ENCODE data around the gene PCNT. TPM values are rescaled to one million over a fixed set of nuclear protein-coding genes. Genes with fewer than 3 reads are reported as not detected.
A peak's percentile ranks its signal among the peaks of the same experiment; 100 is the strongest.
"Not testable (repeated sequence)": the region's sequence is repeated elsewhere in the genome, so short reads cannot be mapped to it uniquely, and the experiment has no call there.

Gene PCNT
- total RNA-seq, 2 donors from 2014 or later, result 44.8 to 70.9 TPM

DNA sequence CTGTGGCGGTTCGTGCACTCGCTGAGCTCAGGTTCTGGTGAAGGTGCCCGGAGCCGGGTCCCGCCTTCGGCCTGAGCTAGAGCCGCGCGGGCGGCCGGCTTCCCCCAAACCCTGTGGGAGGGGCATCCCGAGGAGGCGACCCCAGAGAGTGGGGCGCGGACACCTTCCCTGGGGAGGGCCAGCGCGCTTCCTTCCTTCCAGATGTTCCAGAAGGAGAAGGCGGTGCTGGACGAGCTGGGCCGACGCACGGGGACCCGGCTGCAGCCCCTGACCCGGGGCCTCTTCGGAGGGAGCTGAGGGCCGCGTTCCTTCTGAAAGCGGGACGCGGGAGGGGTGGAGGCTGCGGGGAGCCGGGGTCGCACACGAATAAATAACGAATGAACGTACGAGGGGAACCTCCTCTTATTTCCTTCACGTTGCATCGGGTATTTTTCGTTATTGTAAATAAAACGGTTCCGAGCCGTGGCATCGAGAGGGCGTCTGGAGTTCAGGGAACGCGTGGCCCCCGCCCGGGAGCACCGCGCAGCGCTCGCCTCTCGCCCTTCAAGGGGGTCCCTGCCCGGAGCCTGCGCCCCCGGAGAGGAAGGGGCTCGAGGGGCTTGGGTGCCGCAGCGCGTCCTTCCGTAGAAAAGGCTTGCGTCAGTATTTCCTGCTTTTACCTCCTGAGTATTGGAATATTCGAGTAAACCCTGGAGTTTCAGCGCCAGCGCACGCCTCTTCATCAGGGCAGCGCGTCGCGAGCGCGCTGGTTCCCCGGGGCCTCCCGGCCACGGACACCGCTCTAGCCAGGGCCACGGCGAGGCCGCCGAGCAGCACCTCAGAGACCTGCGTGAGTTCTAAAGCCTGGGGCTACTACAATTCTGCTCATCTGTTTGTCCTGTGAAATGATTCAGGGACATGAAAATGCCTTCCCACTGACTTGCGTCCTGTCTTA is 26.4 kb upstream of the PCNT start:
- Mint-ChIP-seq H3K4me3 (peak overlapping the region; percentile 56), H3K4me1 (no peaks in the 10 kb centered on the region), H3K36me3 (ENCODE audit: low read depth) (peaks cover 17% of the 10 kb centered on the region), H3K27me3 (no peaks in the 10 kb centered on the region), H3K9me3 (no peaks in the 10 kb centered on the region), H3K27ac (no peak overlapping the region)
- ATAC-seq (replicated peaks), result no peak

DNA sequence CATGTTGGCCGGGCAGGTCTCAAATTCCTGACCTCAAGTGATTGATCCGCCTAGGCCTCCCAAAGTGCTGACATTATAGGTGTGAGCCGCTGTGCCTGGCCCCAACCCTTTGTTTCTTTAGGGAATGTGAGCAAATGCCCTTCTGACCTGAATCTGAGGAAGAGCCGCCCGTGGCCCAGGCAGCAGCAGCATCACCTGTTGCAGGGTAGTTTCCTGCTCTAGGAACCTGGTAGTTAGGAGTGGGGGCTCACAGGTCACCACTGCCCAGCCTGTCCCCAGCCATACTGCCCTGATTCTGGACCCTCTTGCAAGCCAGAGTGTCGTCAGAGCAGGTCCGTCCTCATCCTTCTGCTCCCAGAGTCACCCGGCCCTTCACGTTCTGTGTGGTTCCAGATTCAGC is 24.8 kb upstream of the PCNT start:
- no peak overlapping the region for H3K4me3 Mint-ChIP-seq
- peaks cover 17% of the 10 kb centered on the region for H3K36me3 Mint-ChIP-seq (ENCODE audit: low read depth)
- no peak for ATAC-seq (replicated peaks)
- H3K4me1 Mint-ChIP-seq, result no peaks in the 10 kb centered on the region
- no peak overlapping the region for H3K27ac Mint-ChIP-seq
- H3K27me3 Mint-ChIP-seq, result no peaks in the 10 kb centered on the region
- H3K9me3 Mint-ChIP-seq, result no peaks in the 10 kb centered on the region

DNA sequence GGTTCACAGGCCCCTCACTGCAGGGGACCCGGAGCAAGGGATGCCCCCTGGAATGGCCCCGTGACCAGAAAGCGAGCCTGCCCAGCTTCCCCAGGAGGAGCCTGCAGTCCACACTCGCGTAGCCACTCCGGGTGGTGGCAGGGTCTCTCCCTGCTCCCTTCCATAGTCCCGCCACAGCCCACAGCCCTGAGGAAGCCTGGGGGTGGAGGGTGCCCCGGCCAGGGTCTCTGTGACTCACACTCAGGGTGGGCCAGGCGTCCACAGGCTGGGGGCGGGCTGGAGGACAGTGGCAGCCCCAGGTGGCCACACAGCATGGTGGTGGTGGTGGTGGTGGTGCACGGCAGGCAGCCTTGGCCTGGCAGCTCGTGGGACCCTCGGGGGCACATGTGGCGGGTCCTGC is 22.2 kb upstream of the PCNT start:
- Mint-ChIP-seq H3K4me1 (no peaks in the 10 kb centered on the region), H3K9me3 (no peaks in the 10 kb centered on the region), H3K27me3 (no peaks in the 10 kb centered on the region), H3K4me3 (no peak overlapping the region), H3K27ac (no peak overlapping the region), H3K36me3 (ENCODE audit: low read depth) (peaks cover 25% of the 10 kb centered on the region)
- no peak for ATAC-seq (replicated peaks)

DNA sequence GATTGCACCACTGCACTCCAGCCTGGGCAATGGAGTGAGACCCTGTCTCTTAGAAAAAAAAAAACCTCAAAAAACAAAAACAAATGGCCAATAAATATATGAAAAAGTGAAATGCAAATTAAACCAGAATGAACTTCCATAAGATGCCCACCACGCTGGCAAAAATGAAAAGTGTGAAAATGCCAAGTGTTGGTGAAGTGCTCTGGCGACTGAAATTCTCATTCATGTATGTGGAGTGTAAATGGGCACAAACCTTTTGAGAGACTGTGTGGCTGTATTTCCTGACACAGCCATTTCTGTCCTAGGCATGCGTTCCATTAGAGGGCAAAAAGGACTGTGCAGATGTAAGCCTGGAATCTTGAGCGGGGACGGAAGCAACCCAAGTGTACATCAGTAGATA is 19.5 kb upstream of the PCNT start:
- no peak for ATAC-seq (replicated peaks)
- H3K27ac Mint-ChIP-seq, result no peak overlapping the region
- no peaks in the 10 kb centered on the region for H3K9me3 Mint-ChIP-seq
- no peak overlapping the region for H3K4me3 Mint-ChIP-seq
- H3K36me3 Mint-ChIP-seq (ENCODE audit: low read depth), result peaks cover 24% of the 10 kb centered on the region
- no peaks in the 10 kb centered on the region for H3K4me1 Mint-ChIP-seq
- no peaks in the 10 kb centered on the region for H3K27me3 Mint-ChIP-seq

DNA sequence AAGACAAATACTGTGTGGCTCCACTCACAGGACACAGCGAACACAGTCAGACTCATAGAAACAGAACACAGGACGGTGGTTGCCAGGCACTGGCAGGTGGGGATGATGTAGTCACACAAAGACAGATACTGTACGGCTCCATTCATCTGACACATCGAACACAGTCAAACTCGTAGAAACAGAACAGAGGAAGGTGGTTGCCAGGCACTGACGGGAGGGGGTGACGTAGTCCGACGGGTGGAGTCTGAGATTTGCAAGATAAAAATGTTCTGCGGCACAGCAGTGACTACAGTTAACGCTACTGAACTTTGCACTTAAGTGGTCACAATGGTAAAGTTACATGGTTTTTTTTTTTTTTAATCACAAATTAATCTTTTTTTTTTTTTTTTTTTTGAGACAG is 19.0 kb upstream of the PCNT start:
- no peaks in the 10 kb centered on the region for H3K27me3 Mint-ChIP-seq
- no peaks in the 10 kb centered on the region for H3K9me3 Mint-ChIP-seq
- no peak overlapping the region for H3K4me3 Mint-ChIP-seq
- no peaks in the 10 kb centered on the region for H3K4me1 Mint-ChIP-seq
- no peak for ATAC-seq (replicated peaks)
- H3K36me3 Mint-ChIP-seq (ENCODE audit: low read depth), result peaks cover 19% of the 10 kb centered on the region
- H3K27ac Mint-ChIP-seq, result no peak overlapping the region

DNA sequence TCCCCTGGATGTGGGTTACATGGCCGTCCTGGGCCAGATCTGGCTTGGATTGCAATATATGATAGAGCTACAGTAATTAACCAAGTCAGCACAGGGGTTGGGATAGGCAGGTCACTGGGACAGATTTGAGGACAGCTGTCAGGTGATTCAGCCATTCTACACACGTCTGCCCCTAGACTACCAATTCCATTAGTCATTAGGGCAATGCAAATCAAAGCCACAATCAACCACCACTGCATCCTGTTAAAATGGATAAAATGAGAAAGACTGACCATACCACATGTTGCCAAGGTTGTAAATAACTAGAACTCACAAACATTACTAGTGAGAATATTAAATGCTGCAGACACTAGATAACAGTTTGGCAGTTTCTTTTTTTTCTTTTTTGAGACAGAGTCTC is 16.3 kb upstream of the PCNT start:
- Mint-ChIP-seq H3K27me3 (no peaks in the 10 kb centered on the region), H3K27ac (no peak overlapping the region), H3K9me3 (no peaks in the 10 kb centered on the region), H3K4me1 (no peaks in the 10 kb centered on the region), H3K36me3 (ENCODE audit: low read depth) (peaks cover 8% of the 10 kb centered on the region), H3K4me3 (no peak overlapping the region)
- peak; percentile 80 for ATAC-seq (replicated peaks)

DNA sequence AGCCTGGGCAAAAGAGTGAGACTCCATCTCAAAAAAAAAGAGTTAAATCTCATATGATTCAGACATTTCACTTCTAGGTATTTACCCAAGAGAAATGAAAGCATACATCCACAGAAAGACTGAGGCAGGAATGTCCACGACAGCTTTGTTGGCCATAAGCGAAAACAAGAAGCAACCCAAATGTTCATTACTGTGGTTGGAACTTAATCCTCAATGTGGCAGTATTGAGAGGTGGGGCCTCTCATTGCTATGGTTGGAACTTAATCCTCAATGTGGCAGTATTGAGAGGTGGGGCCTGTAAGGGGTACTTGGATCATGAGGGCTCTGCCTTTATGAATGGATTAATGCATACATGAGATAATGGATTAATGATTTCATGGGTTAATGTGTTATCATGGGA is 15.5 kb upstream of the PCNT start:
- H3K36me3 Mint-ChIP-seq (ENCODE audit: low read depth), result peaks cover 8% of the 10 kb centered on the region
- H3K9me3 Mint-ChIP-seq, result no peaks in the 10 kb centered on the region
- no peak overlapping the region for H3K27ac Mint-ChIP-seq
- no peak for ATAC-seq (replicated peaks)
- no peaks in the 10 kb centered on the region for H3K4me1 Mint-ChIP-seq
- H3K27me3 Mint-ChIP-seq, result no peaks in the 10 kb centered on the region
- no peak overlapping the region for H3K4me3 Mint-ChIP-seq

DNA sequence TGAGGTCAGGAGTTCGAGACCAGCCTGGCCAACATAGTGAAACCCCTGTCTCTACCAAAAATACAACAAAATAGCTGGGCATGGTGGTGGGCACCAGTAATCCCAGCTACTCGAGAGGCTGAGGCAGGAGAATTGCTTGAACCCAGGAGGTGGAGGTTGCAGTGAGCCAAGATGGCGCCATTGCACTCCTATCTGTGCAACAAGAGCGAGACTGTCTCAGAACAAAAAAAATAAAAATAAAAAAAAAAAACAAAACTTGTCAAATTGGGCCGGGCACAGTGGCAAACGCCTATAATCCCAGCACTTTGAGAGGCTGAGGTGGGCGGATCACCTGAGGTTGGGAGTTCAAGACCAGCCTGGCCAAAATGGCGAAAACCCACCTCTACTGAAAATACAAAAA is 13.7 kb upstream of the PCNT start:
- not testable (repeated sequence) for ATAC-seq (replicated peaks); H3K4me3 Mint-ChIP-seq; H3K27ac Mint-ChIP-seq; H3K4me1 Mint-ChIP-seq; H3K27me3 Mint-ChIP-seq; H3K9me3 Mint-ChIP-seq; H3K36me3 Mint-ChIP-seq (ENCODE audit: low read depth)

DNA sequence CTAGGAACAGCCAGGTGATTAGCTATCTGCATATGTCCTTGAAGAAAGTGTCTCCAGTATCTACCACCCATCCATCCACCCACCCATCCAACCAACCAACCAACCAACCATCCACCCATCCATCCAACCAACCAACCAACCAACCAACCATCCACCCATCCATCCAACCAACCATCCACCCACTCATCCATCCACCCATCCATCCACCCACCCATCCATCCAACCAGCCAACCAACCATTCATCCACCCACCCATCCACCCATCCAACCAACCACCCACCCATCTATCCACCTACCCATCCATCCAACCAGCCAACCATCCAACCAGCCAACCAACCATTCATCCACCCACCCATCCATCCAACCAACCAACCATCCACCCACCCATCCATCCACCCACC is 12.4 kb upstream of the PCNT start:
- no peaks in the 10 kb centered on the region for H3K36me3 Mint-ChIP-seq (ENCODE audit: low read depth)
- no peaks in the 10 kb centered on the region for H3K27me3 Mint-ChIP-seq
- ATAC-seq (replicated peaks), result no peak
- no peak overlapping the region for H3K4me3 Mint-ChIP-seq
- no peaks in the 10 kb centered on the region for H3K9me3 Mint-ChIP-seq
- H3K4me1 Mint-ChIP-seq, result no peaks in the 10 kb centered on the region
- H3K27ac Mint-ChIP-seq, result no peak overlapping the region

DNA sequence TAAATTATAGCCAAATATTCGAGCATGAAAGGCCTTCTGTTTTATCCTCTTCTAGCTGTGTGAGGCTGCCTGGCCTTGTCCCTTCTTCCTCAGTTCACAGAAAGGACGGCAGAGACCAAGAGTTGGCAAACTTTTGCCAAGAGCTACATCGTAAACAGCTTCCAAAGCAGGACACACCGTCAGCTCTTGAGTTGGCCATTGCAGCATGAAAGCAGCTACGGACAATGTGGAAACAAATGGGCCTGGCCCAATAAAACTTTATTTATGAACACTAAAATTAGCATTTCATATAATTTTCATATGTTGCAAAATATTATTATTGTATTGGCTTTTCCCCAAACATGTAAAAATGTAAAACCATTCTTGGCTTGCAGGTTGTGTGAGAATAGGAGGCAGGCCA is 11.0 kb upstream of the PCNT start:
- Mint-ChIP-seq H3K4me3 (no peak overlapping the region), H3K27me3 (no peaks in the 10 kb centered on the region), H3K9me3 (no peaks in the 10 kb centered on the region), H3K4me1 (no peaks in the 10 kb centered on the region), H3K36me3 (ENCODE audit: low read depth) (no peaks in the 10 kb centered on the region), H3K27ac (no peak overlapping the region)
- ATAC-seq (replicated peaks), result no peak

DNA sequence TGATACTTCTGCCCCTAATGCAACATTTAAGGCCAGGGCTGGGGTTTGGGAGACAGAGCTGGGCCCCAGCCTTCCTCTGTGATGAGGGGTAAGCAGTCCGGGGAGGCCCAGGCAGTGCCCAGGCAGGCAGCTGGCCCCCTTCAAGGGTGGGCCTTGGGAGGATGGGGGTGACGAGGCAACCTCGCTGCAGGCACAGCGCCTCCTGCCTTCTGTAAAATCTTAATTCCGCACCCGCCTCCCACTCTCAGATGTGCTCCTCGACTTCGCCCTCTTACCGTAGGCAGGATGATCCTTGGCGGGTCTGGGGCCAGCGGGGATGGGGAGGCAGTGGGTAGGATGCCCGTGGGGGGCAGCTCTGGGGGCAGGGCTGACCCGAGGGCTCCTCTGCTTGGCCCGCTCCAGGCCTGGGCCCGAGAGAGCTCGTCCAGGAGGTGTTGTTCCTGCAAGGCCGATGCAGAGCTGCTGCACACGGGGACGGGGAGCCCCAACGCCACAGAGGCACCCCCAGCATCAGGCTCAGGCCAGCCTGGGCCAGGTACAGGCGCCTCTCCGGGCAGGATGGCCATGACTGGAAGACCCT is 9.4 kb upstream of the PCNT start:
- H3K36me3 Mint-ChIP-seq (ENCODE audit: low read depth), result no peaks in the 10 kb centered on the region
- H3K9me3 Mint-ChIP-seq, result no peaks in the 10 kb centered on the region
- no peak for ATAC-seq (replicated peaks)
- H3K27me3 Mint-ChIP-seq, result no peaks in the 10 kb centered on the region
- H3K4me3 Mint-ChIP-seq, result no peak overlapping the region
- H3K4me1 Mint-ChIP-seq, result no peaks in the 10 kb centered on the region
- H3K27ac Mint-ChIP-seq, result no peak overlapping the region

DNA sequence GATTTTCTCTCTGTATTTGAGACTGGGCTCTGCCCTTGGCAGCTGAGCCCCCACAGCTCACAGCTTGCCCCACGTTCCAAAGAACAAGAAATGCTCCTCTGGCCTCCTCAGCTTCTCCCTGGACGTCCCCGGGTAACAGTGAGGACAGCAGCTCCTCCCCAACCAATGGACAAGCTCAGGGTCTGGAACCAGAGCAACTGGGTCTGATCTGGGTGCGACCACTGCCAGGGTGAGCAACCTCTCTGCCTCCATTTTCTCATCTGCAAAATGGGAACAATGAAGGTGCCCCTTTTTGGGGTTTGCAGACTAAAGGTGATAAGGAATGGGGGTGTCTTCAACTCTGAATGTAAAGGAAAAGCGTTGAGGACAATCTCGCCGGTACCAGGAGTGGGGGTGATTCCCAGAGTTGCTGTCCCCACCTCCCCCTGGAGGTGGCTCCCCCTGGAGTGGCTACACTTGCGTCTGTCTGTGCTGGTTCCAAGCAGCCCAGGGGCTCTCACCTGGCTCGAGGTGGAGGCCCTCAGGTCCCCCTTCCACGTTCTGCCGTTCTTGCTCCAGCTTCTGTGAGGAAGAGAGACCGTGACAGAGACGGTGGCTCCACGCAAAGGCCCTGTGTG is 7.1 kb upstream of the PCNT start:
- H3K27me3 Mint-ChIP-seq, result no peaks in the 10 kb centered on the region

DNA sequence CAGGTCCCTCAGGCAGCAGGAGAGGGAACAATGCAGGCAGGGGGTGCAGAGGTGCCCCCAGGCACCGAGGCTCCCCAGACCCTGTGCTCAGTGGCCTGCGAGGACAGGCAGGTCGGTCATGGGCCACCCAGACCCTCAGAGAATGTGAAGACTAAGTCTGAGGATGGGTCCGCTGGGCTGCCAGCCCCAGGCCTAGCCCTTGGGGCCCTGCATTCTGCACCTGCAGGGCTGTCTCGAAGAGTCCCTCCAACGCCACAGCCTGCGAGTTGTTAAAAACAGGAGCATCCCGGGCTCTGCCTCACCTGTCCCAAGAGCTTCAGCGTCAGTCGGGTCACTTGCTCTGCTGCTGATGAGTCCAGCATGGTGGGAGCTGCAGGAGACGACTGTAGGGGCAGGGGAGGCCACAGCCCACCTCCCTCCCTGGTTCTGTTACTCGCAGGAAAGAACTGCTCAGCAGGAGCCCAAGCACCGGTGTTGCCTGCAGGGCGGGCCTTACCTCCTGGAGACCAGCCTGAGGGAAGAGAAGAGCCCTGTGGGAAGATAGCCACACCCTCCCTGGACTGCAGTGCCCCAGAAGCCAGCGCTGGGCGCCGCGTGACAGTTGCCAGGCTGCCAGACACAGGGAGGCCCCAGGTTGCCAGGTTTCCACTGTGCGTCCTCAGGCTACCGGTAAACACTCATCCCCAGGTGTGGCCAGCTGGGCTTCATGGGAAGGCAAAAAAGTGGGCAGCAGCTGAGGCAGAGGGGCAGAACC is 6.1 kb upstream of the PCNT start:
- Mint-ChIP-seq H3K27me3 (no peaks in the 10 kb centered on the region), H3K4me3 (no peak overlapping the region), H3K9me3 (no peaks in the 10 kb centered on the region), H3K36me3 (ENCODE audit: low read depth) (peaks cover 16% of the 10 kb centered on the region), H3K27ac (no peak overlapping the region), H3K4me1 (peaks cover 14% of the 10 kb centered on the region)
- ATAC-seq (replicated peaks), result no peak

More for the DNA sequence above, 7.1 kb upstream of the PCNT start:
- H3K9me3 Mint-ChIP-seq, result no peaks in the 10 kb centered on the region
- no peak overlapping the region for H3K4me3 Mint-ChIP-seq
- H3K36me3 Mint-ChIP-seq (ENCODE audit: low read depth), result peaks cover 7% of the 10 kb centered on the region
- ATAC-seq (replicated peaks), result no peak
- H3K4me1 Mint-ChIP-seq, result peaks cover 11% of the 10 kb centered on the region
- no peak overlapping the region for H3K27ac Mint-ChIP-seq

DNA sequence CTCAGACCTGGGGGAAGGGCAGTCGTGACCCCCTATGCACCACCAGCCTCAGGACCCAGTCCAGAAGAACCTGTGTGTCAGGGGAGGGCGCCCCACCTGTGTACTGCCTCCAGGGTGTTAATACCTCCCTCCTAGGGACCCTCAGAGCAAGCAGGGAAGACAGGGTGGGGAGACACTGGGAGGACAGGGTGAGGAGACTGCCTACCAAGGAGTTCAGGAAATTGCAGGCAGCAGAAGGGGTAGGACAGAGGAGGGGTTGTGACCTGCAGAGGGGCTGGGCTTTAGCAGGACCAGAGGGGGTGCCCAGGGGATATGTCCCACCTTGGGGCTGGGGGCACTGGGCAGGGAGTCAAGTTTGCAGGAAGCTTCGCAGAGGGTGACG is 5.5 kb upstream of the PCNT start:
- Mint-ChIP-seq H3K27ac (no peak overlapping the region), H3K9me3 (no peaks in the 10 kb centered on the region), H3K36me3 (ENCODE audit: low read depth) (peaks cover 16% of the 10 kb centered on the region), H3K4me3 (no peak overlapping the region), H3K27me3 (no peaks in the 10 kb centered on the region), H3K4me1 (peaks cover 14% of the 10 kb centered on the region)
- ATAC-seq (replicated peaks), result no peak
